GM18498 (cell line): ENCODE measurements around the gene ZC3H18.

Source experiments
- ATAC-seq: cut with Tn5 transposase; IDR thresholded peaks from one replicate; pipeline ENCODE4 v1.9.1; 2021; ENCODE audit warnings: mild to moderate bottlenecking, moderate library complexity; ENCODE audit not compliant: unreplicated experiment

The ZC3H18 gene

DNA sequence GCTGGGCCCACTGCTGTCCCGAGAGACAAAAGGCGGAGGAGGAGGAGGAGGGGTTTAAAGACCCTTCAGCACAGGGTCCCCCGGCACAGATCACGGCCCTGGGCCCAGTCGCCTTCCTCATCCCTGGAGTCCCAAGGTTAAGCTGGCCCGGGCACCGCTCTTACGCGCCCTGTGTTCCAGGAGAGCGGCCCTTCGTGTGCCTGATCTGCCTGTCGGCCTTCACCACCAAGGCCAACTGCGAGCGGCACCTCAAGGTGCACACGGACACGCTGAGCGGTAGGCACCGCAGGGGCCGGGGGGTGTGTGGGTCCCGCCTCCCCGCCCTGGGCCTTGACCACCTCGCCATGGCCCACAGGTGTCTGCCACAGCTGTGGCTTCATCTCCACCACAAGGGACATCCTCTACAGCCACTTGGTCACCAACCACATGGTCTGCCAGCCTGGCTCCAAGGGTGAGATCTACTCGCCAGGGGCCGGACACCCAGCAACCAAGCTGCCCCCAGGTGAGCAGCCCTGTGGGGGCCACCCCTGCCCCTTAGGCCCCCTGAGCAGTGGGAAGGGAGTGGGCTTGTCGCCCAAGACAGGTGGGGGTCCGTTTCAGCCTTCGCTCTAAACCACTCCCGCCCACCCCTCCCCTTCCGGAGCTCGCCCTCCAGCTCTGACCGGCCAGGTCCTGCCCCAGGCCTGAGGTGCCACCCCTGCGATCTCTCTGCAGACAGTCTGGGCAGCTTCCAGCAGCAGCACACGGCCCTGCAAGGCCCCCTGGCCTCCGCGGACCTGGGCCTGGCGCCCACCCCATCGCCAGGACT is 37.6 kb upstream of the ZC3H18 start:
- ATAC-seq: no peak

DNA sequence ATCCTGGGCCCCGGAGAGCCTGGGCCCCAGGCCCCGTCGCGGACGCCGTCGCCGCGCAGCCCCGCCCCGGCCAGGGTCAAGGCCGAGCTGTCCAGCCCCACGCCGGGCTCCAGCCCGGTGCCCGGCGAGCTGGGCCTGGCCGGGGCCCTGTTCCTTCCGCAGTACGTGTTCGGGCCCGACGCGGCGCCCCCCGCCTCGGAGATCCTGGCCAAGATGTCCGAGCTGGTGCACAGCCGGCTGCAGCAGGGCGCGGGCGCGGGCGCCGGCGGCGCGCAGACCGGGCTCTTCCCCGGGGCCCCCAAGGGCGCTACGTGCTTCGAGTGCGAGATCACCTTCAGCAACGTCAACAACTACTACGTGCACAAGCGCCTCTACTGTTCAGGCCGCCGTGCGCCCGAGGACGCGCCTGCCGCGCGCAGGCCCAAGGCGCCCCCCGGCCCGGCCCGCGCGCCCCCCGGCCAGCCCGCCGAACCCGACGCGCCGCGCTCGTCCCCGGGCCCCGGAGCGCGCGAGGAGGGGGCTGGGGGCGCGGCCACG is 36.8 kb upstream of the ZC3H18 start:
- no peak for ATAC-seq

DNA sequence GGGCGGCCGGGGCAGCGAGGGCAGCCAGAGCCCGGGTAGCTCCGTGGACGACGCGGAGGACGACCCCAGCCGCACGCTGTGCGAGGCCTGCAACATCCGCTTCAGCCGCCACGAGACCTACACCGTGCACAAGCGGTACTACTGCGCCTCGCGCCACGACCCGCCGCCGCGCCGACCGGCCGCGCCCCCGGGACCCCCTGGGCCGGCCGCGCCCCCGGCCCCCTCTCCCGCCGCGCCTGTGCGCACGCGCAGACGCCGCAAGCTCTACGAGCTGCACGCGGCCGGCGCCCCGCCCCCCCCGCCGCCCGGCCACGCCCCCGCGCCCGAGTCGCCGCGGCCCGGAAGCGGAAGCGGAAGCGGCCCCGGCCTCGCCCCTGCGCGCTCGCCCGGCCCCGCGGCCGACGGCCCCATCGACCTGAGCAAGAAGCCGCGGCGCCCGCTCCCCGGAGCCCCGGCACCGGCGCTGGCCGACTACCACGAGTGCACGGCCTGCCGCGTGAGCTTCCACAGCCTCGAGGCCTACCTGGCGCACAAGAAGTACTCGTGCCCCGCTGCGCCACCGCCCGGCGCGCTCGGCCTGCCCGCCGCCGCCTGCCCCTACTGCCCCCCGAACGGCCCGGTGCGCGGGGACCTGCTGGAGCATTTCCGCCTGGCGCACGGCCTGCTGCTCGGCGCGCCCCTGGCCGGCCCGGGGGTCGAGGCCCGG is 36.1 kb upstream of the ZC3H18 start:
- ATAC-seq: peak; percentile 73

DNA sequence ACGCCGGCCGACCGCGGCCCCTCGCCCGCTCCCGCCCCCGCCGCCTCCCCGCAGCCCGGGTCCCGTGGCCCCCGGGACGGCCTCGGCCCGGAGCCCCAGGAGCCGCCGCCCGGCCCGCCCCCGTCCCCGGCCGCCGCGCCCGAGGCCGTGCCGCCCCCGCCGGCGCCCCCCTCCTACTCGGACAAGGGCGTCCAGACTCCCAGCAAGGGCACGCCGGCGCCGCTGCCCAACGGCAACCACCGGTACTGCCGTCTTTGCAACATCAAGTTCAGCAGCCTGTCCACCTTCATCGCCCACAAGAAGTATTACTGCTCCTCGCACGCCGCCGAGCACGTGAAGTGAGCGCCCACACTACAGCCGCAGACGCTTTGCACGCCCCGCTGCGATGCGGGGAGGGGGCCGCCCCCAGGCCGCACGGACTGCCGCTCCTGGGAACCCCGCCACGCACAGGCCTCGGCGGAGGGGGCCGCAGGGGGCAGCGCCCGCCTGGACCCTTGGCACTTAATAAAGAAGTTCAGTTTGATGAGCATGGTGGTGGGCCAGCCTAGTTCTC is 35.5 kb upstream of the ZC3H18 start:
- ATAC-seq: peak; percentile 19

DNA sequence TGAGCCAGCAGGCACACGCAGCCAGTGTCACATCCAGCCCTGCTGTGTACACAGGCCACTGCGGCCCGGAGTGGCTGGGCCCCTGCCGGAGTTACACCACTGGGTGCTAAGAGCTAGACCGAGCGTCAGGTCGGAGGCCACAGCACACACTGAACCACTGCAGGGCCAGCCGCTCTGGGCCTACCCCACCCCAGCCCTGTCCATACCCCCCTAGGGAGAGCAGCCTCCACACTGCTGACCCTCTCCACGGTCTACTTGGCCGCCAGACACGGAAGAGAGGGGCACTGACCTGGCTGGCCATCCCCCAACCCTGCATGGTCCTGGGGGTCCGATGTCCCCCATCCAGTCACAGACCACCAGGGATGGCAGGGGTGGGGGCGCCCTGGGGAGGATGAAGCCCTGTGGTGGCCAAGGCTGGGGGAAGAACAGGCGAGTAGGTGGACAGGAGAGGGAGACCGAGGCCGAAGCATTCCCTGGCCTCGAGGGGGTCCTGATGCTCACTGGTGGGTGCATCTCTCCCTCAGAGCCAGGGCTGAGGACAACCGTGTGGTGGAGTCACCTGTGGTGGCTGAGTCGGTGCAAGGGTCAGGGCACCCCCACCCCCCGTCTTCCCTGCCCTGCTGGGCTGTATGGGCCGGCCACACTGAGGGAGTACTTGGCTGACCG is 34.9 kb upstream of the ZC3H18 start:
- no peak for ATAC-seq

DNA sequence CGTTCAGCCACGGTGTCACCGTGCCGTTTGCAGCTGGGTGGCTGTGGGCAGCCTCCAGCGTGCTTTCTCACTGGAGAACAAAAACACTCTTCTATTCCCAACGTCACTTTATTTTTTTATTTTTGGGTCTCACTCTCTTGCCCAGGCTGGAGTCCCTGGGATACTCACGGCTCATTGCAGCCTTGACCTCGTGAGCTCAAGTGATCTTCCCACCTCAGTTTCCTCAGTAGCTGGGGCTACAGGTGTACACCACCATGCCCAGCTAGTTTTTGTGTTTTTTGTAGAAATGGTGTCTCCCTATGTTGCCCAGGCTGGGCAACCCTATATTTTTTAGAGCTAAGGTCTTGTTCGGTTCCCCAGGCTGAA is 34.4 kb upstream of the ZC3H18 start:
- no peak for ATAC-seq

DNA sequence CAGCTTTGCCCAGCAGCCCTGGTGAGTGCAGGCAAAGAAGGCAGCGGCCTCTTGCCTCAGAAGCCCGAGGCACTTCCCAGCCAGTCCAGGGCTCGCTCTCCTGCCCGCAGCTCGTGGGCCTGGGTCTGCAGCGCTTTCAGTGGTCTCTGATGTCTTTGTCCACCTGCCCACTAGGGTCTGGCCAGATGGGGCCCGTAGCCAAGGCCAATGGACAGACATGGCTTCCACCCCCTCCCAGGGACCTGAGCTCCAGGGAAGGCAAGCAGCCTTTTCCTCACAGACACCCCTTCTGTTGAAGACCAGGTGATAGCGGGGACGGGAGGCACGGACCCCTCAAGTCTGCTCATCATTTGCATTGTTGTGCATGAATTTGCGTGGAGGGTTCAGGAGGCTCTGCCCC is 33.7 kb upstream of the ZC3H18 start:
- ATAC-seq: no peak

DNA sequence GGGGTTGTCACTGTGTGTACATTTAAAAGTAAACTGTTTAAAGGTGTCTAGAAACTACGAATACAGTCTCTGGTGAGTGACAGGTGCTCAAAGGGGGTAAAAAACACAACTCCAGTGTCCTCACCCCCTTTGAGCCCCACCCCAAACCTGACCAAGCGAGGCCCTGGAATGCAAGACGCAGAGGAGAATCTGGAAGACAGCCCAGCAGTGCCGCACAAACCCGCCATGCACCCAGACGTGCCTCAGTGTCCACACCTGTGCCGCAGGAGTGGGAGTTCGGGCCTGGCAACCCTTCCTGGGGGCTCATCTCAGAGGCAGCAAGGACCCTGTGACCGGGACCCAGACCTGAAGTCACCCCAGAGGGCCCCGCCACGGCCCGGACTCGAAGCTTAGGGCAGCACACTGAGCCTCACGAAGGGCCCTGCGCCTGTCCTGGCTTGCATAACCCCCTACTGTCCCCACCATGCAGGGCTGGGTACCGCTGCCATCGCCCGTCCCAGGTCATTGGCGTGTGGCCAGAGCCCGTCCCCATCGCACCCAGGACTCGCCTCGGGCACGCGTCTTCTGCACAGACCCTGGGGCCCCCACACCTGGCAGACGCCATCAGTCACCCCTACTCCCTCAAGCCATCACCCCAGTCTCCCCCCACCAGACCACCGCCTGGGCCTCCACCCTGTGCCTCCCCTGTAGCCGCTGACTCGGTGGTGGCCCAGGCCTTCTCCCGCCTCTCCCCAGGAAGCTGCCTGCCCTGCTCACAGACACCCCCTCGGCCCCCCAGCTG is 33.0 kb upstream of the ZC3H18 start:
- no peak for ATAC-seq

DNA sequence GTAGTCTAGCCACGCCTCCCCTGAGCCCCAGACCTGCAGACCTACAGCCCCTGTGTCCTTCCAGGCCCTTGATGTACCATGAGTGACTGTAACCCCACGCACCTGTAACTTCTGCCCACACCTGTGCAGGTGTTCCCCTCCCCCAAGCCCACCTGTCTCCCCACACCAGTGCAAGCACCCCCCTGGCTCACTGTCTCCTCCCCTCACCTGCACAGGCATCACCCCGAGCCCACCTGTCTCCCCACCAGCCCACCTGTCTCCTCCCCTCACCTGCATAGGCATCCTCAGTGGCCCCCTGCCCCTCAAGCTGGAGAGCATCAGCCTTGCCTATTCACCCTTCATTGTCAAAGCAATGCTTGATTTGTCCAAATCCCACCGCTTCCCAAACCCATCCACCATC is 32.3 kb upstream of the ZC3H18 start:
- ATAC-seq: no peak

DNA sequence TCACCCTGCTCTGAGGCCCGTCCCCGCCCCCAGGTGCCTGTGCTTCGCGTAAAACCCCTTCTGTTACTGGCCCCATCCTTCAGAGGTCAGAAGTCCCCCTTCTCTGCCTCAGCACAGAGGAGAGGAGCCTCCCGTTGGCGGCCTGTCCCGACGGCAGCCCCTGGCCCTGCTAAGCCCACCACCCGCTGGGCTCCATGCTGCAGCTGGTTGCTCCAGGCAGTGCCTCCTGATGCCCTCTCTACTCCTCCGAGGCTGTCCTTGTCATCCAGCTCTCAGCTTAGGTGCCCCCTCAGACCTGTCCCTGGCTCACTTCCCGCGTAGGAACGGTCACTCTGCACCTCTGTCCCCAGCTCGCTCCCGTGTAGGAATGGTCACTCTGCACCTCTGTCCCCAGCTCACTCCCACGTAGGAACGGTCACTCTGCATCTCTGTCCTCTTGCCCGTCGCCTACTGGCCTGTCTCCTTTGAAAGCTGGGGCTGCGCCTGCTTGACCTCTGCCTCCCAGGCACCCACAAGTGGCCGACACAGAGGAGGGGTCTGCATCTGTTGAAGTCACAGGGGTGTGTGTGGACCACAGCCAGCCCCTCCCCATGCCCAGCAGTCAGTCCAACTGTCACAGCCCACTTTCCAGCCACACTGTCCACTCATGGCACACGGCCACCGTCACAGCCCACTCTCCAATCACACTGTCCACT is 31.7 kb upstream of the ZC3H18 start:
- no peak for ATAC-seq

DNA sequence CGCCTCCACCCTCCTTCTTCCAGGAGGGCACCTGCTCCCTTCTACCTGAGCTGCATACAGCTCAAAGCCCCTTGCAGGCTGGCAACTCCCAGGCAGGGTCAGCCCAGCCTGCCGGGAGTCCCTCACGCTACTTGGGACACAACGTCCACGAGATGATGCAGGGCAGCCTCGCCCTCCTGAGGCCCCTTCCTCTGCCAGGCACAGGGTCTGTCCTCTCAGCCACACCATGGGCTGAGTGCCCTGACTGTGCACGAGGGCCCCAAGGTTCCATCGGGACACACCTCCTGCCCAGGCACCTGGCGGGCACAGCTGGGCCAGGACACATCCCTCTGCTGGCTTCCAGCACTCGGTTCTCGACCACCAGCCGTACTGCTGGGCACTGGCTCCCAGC is 30.9 kb upstream of the ZC3H18 start:
- ATAC-seq: no peak

DNA sequence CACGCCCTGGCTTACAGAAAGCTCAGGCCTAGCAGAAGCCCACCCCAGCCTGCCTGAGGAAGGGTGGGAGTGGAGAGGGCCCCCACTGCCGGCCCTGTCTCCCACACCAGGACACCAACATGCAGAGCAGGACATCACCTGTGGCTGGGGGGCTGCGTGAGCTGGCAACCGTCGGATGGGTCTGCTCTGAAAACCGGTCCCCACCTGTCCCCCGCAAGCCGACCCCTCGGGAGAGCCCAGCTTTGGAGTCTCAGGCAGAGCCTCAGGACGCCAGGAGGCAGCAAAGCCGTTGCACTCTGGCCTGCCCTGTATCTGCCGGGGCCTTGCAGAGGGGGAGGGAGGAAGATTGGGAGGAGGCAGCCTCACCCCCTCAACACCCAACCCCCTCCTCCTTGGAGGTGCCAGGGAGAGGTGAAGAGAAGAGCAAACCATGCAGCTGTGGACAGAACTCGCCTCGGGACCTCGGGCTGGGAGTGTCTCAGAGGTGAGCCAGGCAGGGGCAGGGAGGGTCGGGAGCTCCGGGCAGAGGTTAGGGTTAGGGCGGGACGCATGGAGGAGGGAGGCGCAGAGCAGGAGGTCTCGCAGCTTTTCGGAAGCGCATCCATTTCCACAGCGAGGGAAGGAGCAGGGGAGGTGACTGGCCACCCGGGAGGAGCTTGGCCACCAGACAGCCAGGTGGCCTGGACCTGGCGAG is 30.4 kb upstream of the ZC3H18 start:
- no peak for ATAC-seq

DNA sequence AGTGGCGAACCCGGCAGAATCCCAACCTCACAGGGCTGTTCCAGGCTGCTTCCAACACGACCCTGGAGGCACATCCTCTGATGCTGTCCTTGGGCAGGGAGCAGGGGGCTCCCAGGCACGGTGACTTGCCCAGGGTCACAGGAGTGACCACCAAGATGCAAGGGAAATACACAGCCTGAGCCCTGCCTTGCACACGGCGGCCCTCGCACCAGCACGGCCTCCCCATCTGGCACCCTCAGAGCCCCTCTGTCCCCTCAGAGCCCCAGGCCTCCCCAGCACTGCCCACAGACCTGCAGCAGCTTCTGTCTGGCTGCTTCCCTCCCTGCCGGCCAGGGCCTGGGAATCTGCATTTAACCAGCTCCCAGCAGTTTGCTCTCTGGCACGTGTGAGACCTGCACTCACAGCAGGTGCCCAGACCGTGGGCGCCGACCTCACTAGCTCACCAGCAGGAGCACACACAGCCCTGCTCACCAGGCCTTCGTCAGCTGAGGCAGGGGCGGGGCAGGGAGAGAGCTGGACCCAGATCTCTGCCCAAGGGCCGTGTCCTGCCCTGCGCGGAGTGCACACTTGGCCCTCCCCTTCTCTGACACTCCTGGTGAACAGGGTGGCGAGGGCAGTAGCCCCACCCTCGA is 29.7 kb upstream of the ZC3H18 start:
- no peak for ATAC-seq

DNA sequence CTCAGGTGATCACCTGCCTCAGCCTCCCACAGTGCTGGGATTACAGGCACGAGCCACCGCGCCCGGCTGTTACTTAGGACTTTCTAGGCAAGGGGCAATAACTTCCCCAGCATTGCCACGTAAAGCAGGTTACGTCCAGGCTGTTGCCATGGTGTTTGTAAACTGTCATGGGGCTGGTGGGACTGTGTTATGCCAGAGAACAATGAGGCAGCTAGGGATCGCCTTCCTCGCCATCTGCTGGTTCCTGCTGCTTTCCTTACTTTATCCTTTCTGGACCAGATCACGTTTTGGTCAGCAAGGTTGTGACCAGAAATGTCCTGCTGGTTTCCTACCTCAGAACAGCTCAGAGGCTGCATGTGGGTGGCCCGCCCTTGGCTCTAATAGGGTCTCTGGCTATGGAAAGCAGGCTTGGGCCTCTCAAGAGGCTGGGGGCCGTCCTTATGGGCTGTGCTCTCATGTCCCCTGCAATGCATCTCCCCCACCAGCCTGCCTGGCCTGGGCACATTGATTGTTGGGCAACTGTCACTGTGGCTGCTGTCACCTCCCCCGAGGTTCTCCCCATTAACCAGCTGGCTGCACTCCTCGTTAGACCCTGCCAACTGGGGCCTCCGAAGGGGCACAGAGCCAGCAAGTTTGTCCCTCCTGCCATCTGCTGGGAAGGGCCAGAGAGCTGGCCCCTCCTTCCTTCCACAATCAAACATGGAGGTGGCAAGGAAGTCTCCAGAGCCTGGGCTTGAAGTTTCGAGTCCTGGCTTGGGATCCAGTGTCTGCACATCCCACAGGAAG is 28.2 kb upstream of the ZC3H18 start:
- ATAC-seq: no peak

DNA sequence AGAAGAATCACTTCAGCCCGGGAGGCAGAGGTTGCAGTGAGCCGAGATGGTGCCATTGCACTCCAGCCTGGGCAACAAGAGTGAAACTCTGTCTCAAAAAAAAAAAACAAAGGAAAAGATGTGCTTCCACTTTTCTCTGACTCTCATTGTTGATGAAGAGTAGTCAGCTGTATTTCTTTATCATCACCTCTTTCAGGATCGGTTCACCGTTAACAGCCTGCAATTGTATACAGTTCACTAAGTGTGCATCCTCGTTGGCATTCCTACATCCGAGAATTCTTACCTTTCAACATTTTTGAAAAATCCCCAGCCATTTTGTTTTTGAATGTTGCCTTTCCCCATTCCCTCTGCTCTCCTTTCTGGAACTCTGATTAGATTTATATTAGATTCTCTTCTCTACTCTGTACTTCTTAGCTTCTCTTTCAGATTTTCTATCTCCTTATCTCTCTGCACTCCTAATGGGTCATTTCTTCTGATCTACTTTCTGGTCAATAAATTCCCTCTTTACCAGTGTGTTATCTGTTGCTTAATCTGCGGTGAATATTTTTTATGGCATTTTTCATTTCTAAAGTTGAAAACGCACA is 26.9 kb upstream of the ZC3H18 start:
- no peak for ATAC-seq

DNA sequence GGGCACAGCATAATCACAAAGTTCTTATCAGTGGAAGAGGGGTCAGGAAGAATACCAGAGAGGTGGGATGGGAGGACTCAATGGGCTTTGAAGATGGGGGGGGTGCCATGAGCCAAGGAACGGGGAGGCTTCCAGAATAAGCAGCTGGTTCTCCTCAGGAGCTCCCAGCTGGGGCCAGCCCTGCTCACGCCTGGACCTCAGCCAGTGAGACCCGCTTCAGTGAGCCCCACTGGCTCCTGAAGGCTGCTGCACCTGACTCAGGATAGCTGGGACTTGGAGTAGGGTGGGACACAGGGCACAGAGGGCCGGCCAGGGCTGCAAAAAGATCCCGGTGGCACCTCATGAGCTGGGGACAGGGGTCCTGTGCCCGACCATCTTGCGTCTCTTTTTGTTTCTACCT is 24.4 kb upstream of the ZC3H18 start:
- ATAC-seq: no peak

DNA sequence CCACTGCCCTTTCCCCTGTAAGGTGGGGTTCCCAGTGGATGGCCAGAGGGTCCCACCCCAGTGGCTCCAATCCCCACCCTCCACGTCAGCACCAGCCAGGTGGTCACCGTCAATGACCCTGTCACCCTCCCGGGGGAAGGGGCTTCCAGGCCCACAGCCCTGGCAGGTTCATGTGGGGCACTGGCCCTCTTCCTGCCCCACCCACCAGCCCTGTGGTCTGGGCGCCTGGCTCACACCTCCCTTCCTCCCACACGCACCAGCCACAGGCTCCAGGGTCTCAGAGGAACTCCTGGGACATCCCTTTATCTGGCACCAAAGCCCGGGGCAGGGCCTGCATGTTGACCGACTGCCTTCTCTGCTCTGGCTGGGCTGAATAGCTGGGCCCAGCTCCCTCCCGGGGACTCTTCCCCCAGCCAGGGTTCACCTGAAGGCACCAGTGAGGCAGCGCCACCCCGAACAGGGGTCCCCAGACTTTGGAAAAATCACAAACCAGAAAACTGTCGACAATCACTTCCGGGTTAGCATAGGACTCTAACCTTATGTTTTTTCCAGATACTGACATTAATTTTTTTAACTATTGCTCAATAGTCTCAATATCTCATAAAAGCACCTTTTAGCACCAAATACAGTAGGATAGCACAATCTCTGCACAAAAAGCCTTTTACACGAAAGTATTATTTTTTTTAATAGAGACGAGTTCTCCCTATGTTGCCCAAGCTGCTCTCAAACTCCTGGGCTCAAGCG is 21.9 kb upstream of the ZC3H18 start:
- no peak for ATAC-seq
